KMS-11 (cell line): Measurements from ENCODE around the gene THRSP.

Experiments
- H2AFZ ChIP-seq: fragments of 200-600 bp; sonication (generic); 2 replicates; pipeline ENCODE4 v1.6.1; 2016; ENCODE audit warnings: antibody characterized with exemption, mixed run types, low read depth
- H3K27ac ChIP-seq: fragments of 200-600 bp; sonication (generic); 2 replicates; pipeline ENCODE4 v1.6.1; 2016; ENCODE audit warnings: mild to moderate bottlenecking, mixed run types
- H3K27me3 ChIP-seq: fragments of 200-600 bp; sonication (generic); 2 replicates; pipeline ENCODE4 v1.6.1; 2017; ENCODE audit warnings: mild to moderate bottlenecking, low read depth, mixed run types, moderate library complexity; ENCODE audit not compliant: insufficient read depth
- H3K36me3 ChIP-seq: fragments of 200-600 bp; sonication (generic); 2 replicates; pipeline ENCODE4 v1.6.1; 2017; ENCODE audit warnings: mild to moderate bottlenecking, mixed run types; ENCODE audit not compliant: insufficient read depth
- H3K4me1 ChIP-seq: fragments of 200-600 bp; sonication (generic); 2 replicates; pipeline ENCODE4 v1.6.1; 2016; ENCODE audit warnings: mild to moderate bottlenecking, low read depth, mixed run types; ENCODE audit not compliant: poor library complexity, severe bottlenecking
- H3K4me2 ChIP-seq: fragments of 200-600 bp; sonication (generic); 2 replicates; pipeline ENCODE4 v1.7.0; 2016; ENCODE audit warnings: mild to moderate bottlenecking, mixed run types
- H3K4me3 ChIP-seq: fragments of 200-600 bp; sonication (generic); IDR thresholded peaks from 2 replicates; pipeline ENCODE4 v1.6.1; 2017; ENCODE audit warnings: low read depth, low read length, mixed read lengths; ENCODE audit not compliant: insufficient read depth
- H3K79me2 ChIP-seq: fragments of 200-600 bp; sonication (generic); 2 replicates; pipeline ENCODE4 v1.6.1; 2016; ENCODE audit warnings: low read depth, mixed run types; ENCODE audit not compliant: insufficient read depth
- H3K9ac ChIP-seq: fragments of 200-600 bp; sonication (generic); 2 replicates; pipeline ENCODE4 v1.6.1; 2016; ENCODE audit warnings: mild to moderate bottlenecking, mixed run types
- H4K20me1 ChIP-seq: fragments of 200-600 bp; sonication (generic); 2 replicates; pipeline ENCODE4 v1.6.1; 2016; ENCODE audit warnings: mild to moderate bottlenecking, mixed run types; ENCODE audit not compliant: insufficient read depth
- CTCF ChIP-seq: fragments of 200-600 bp; sonication (generic); conservative IDR thresholded peaks from 2 replicates; pipeline ENCODE4 v1.6.1; 2017; ENCODE audit warnings: low read depth, mild to moderate bottlenecking, antibody characterized with exemption, low read length, moderate library complexity, mixed read lengths

THRSP gene

GRCh38 chr11:78037825-78038620 is 25.6 kb upstream of the THRSP start:
- Histone ChIP-seq H2AFZ (no peak overlapping the region), H3K4me3 (no peak overlapping the region), H3K27ac (no peak overlapping the region), H4K20me1 (no peaks in the 10 kb centered on the region), H3K79me2 (no peaks in the 10 kb centered on the region), H3K4me1 (peaks cover 19% of the 10 kb centered on the region), H3K36me3 (no peaks in the 10 kb centered on the region), H3K4me2 (no peak overlapping the region), H3K27me3 (no peaks in the 10 kb centered on the region), H3K9ac (no peak overlapping the region)
- TF ChIP-seq CTCF = no peak

GRCh38 chr11:78038697-78039313 is 24.9 kb upstream of the THRSP start:
- Histone ChIP-seq H3K27ac (peak overlapping the region; percentile 50; the same call in 1 of the 2 replicates), H3K4me2 (peak overlapping the region; percentile 50; the same call in 1 of the 2 replicates), H3K4me1 (peaks cover 19% of the 10 kb centered on the region), H3K27me3 (no peaks in the 10 kb centered on the region), H2AFZ (peak overlapping the region; percentile 89), H3K79me2 (no peaks in the 10 kb centered on the region), H3K36me3 (no peaks in the 10 kb centered on the region), H3K9ac (no peak overlapping the region), H4K20me1 (no peaks in the 10 kb centered on the region), H3K4me3 (no peak overlapping the region)
- TF ChIP-seq CTCF = no peak

DNA sequence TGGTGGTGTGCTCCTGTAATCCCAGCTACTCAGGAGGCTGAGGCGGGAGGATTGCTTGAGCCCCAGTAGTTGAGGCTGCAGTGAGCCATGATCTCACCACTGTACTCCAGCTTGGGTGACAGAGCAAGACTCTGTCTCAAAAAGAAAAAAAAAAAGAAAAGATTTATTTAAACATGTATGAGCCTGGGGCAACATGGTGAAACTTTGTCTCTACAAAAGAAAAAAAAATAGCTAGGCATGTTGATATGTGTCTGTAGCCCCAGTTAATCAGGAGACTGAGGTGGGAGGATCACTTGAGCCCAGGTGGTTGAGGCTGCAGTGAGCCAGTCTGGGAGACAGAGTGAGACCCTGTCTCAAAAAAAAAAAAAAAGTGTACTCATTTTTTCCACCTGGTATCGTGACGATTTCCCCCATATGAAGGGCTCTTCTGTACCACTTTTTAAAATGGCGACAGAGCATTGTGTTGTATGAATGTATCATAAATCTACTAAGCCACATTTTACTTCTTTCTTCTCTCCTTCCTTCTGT is 24.2 kb upstream of the THRSP start:
- peak overlapping the region; percentile 50 for H3K4me2 ChIP-seq
- H3K9ac ChIP-seq = peak overlapping the region; percentile 18; the same call in 1 of the 2 replicates
- H3K79me2 ChIP-seq = no peaks in the 10 kb centered on the region
- H4K20me1 ChIP-seq = no peaks in the 10 kb centered on the region
- peaks cover 19% of the 10 kb centered on the region for H3K4me1 ChIP-seq
- no peak for TF ChIP-seq CTCF
- no peaks in the 10 kb centered on the region for H3K36me3 ChIP-seq
- H2AFZ ChIP-seq = peak overlapping the region; percentile 89
- peak overlapping the region; percentile 50 for H3K27ac ChIP-seq
- no peaks in the 10 kb centered on the region for H3K27me3 ChIP-seq
- no peak overlapping the region for H3K4me3 ChIP-seq

GRCh38 chr11:78039919-78040671 is 23.6 kb upstream of the THRSP start:
- Histone ChIP-seq H3K9ac (peak overlapping the region; percentile 18; the same call in 1 of the 2 replicates), H3K79me2 (no peaks in the 10 kb centered on the region), H3K4me1 (peaks cover 20% of the 10 kb centered on the region), H3K4me2 (peak overlapping the region; percentile 50), H3K27me3 (no peaks in the 10 kb centered on the region), H3K4me3 (no peak overlapping the region), H3K27ac (peak overlapping the region; percentile 50), H4K20me1 (no peaks in the 10 kb centered on the region), H3K36me3 (no peaks in the 10 kb centered on the region), H2AFZ (peak overlapping the region; percentile 89)
- no peak for TF ChIP-seq CTCF
